Measurements from ENCODE around the gene FUT1.
"Not testable (repeated sequence)": the region's sequence is repeated elsewhere in the genome, so short reads cannot be mapped to it uniquely, and the experiment has no call there.

The FUT1 gene

DNA sequence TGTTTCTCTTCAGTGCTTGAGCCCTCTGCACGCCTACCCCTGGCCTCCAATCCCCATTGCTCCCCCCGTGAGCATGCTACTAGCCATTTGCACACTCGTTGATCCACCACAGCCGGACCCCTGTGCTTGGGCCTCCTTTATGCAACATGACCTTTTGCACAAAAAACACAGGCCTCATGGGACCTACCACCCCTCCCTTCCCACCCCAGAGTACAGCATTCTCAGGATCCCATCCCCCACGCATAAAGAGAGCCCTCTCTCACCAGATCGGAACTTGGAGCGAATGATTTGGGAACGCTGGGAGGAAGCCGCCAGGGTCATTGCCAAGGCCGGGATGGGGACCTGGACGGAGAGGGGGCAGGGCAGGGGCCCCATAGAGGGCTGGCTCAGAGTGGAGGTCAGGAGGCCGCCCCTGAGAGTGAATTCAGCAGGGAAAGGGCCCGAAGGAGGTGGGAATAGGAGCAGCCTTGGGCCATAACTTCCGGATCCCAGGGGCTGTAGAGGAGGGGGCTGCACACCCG lies 33.7 kb downstream of the FUT1 start:
- ATAC-seq = no peak
- Mint-ChIP-seq H3K4me1 (peaks cover 18% of the 10 kb centered on the region), H3K27me3 (no peaks in the 10 kb centered on the region), H3K27ac (no peak overlapping the region), H3K9me3 (no peaks in the 10 kb centered on the region), H3K4me3 (no peak overlapping the region), H3K36me3 (no peaks in the 10 kb centered on the region)

- ATAC-seq, H3K27me3 Mint-ChIP-seq, H3K9me3 Mint-ChIP-seq, H3K4me3 Mint-ChIP-seq, H3K27ac Mint-ChIP-seq, H3K36me3 Mint-ChIP-seq: not testable (repeated sequence)
- peaks cover 23% of the 10 kb centered on the region for H3K4me1 Mint-ChIP-seq
Measured at GRCh38 chr19:48718106-48718505, 34.3 kb downstream of the FUT1 start.

- H3K27me3 Mint-ChIP-seq = no peaks in the 10 kb centered on the region
- H3K36me3 Mint-ChIP-seq = no peaks in the 10 kb centered on the region
- H3K9me3 Mint-ChIP-seq = no peaks in the 10 kb centered on the region
- no peak for ATAC-seq
- no peak overlapping the region for H3K4me3 Mint-ChIP-seq
- no peak overlapping the region for H3K27ac Mint-ChIP-seq
- peaks cover 27% of the 10 kb centered on the region for H3K4me1 Mint-ChIP-seq
Measured at GRCh38 chr19:48716562-48717291, 35.7 kb downstream of the FUT1 start.

- no peaks in the 10 kb centered on the region for H3K9me3 Mint-ChIP-seq
- no peak overlapping the region for H3K4me3 Mint-ChIP-seq
- ATAC-seq = no peak
- H3K36me3 Mint-ChIP-seq = no peaks in the 10 kb centered on the region
- no peak overlapping the region for H3K27ac Mint-ChIP-seq
- peaks cover 27% of the 10 kb centered on the region for H3K4me1 Mint-ChIP-seq
- H3K27me3 Mint-ChIP-seq = no peaks in the 10 kb centered on the region
Measured at GRCh38 chr19:48715681-48716171, 36.7 kb downstream of the FUT1 start.

GRCh38 chr19:48714759-48715675 lies 37.4 kb downstream of the FUT1 start:
- H3K36me3 Mint-ChIP-seq = no peaks in the 10 kb centered on the region
- no peak for ATAC-seq
- H3K27me3 Mint-ChIP-seq = no peaks in the 10 kb centered on the region
- H3K27ac Mint-ChIP-seq = peak overlapping the region; percentile 31
- H3K9me3 Mint-ChIP-seq = no peaks in the 10 kb centered on the region
- H3K4me1 Mint-ChIP-seq = peaks cover 27% of the 10 kb centered on the region
- peak overlapping the region; percentile 70 for H3K4me3 Mint-ChIP-seq

DNA sequence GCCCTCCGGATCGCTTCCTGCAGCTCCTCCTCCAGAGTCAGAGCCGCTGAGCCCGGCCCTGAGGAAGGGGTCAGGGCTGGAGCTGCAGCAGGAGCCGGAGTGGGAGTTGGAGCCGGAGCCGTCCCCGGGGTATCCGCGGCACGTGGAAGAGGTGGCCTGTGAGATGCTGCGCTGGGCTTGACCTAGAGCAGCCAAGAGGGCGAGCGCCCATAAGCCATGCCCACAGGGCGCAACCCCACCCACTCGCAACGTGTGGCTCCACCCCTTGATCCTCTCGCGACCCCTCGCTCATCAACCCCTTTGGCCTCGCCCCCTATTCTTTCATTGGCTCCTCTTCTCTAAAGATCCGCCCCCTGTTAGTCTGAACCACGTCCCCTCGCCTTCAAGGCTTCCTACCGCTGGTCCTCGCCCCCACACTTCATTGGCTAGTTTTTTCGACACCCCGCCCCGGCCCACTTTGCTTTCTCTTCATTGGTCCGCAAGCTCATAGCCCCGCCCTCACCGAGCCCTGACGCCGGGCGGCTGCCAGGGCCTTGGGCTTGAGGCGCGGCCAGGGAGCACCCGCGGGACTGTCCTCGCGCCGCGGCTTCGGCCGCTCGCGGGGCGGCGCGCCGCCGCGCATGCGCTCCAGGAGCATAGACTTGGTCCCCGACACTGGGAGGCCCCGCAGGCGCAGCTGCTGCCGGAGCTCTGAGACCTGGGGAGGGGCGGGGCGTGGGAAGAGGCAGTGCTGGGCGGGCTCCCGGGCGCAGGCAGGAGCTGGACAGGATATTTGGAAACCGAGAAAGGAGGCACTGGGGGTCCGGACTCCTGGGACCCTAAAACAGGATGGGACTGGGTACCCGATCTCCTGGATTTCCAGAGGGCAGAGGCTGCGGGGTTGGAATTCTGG lies 38.3 kb downstream of the FUT1 start:
- Mint-ChIP-seq H3K4me3 (peak overlapping the region; percentile 70), H3K9me3 (no peaks in the 10 kb centered on the region), H3K4me1 (peaks cover 23% of the 10 kb centered on the region), H3K36me3 (no peaks in the 10 kb centered on the region), H3K27me3 (no peaks in the 10 kb centered on the region), H3K27ac (peak overlapping the region; percentile 31)
- peak; percentile 96 for ATAC-seq

- ATAC-seq = no peak
- peak overlapping the region; percentile 1 for H3K27ac Mint-ChIP-seq
- H3K27me3 Mint-ChIP-seq = no peaks in the 10 kb centered on the region
- peaks cover 3% of the 10 kb centered on the region for H3K9me3 Mint-ChIP-seq
- peak overlapping the region; percentile 70 for H3K4me3 Mint-ChIP-seq
- no peaks in the 10 kb centered on the region for H3K36me3 Mint-ChIP-seq
- peaks cover 22% of the 10 kb centered on the region for H3K4me1 Mint-ChIP-seq
Measured at GRCh38 chr19:48713041-48713863, 39.2 kb downstream of the FUT1 start.

DNA sequence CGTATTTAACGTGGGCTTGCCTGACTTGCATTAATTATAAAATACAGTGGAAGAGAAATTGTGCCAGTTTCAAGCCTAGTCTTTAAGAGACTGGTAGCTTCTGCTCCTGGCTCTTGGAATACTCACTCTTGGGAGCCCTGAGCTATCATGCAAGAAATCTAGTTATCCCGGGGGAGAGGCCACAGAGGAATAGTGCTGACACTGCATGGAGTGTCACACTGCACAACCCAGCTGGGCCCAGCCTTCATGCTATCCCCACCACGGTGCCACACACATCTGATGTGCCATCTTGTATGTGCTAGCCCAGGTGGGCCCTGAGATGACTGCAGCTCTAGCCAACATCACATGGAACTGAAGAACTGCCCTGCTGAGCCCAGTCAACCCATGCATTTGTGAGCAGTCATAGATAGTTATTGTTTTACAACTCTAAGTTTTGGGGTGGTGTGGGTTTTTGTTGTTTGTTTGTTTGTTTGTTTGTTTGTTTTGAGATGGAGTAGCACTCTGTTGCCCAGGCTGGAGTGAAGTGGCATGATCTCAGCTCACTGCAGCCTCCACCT lies 41.3 kb downstream of the FUT1 start:
- H3K4me3 Mint-ChIP-seq = no peak overlapping the region
- ATAC-seq = no peak
- peaks cover 3% of the 10 kb centered on the region for H3K9me3 Mint-ChIP-seq

GRCh38 chr19:48708471-48708870 lies 44.0 kb downstream of the FUT1 start:
- ATAC-seq = no peak
- no peaks in the 10 kb centered on the region for H3K27me3 Mint-ChIP-seq
- peaks cover 3% of the 10 kb centered on the region for H3K9me3 Mint-ChIP-seq
- peaks cover 21% of the 10 kb centered on the region for H3K36me3 Mint-ChIP-seq
- no peak overlapping the region for H3K27ac Mint-ChIP-seq
- H3K4me3 Mint-ChIP-seq = no peak overlapping the region
- peaks cover 8% of the 10 kb centered on the region for H3K4me1 Mint-ChIP-seq

More for the DNA sequence above, 41.3 kb downstream of the FUT1 start:
- Mint-ChIP-seq H3K27ac (no peak overlapping the region), H3K27me3 (no peaks in the 10 kb centered on the region), H3K36me3 (peaks cover 11% of the 10 kb centered on the region), H3K4me1 (peaks cover 22% of the 10 kb centered on the region)

GRCh38 chr19:48705431-48705830 lies 47.0 kb downstream of the FUT1 start:
- no peak for ATAC-seq
- Mint-ChIP-seq H3K4me1 (no peaks in the 10 kb centered on the region), H3K9me3 (peaks cover 3% of the 10 kb centered on the region), H3K27ac (no peak overlapping the region), H3K27me3 (no peaks in the 10 kb centered on the region), H3K36me3 (peaks cover 31% of the 10 kb centered on the region), H3K4me3 (no peak overlapping the region)

DNA sequence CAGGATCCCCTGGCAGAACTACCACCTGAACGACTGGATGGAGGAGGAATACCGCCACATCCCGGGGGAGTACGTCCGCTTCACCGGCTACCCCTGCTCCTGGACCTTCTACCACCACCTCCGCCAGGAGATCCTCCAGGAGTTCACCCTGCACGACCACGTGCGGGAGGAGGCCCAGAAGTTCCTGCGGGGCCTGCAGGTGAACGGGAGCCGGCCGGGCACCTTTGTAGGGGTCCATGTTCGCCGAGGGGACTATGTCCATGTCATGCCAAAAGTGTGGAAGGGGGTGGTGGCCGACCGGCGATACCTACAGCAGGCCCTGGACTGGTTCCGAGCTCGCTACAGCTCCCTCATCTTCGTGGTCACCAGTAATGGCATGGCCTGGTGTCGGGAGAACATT lies 49.1 kb downstream of the FUT1 start:
- ATAC-seq = no peak
- H3K27ac Mint-ChIP-seq = no peak overlapping the region

GRCh38 chr19:48702701-48703100 lies 49.7 kb downstream of the FUT1 start:
- no peak for ATAC-seq
- Mint-ChIP-seq H3K4me1 (no peaks in the 10 kb centered on the region), H3K4me3 (no peak overlapping the region), H3K27me3 (peaks cover 9% of the 10 kb centered on the region), H3K36me3 (peaks cover 29% of the 10 kb centered on the region), H3K27ac (no peak overlapping the region), H3K9me3 (no peaks in the 10 kb centered on the region)

More for the DNA sequence above, 49.1 kb downstream of the FUT1 start:
- H3K4me3 Mint-ChIP-seq = no peak overlapping the region
- H3K36me3 Mint-ChIP-seq = peaks cover 31% of the 10 kb centered on the region
- H3K9me3 Mint-ChIP-seq = no peaks in the 10 kb centered on the region
- H3K4me1 Mint-ChIP-seq = no peaks in the 10 kb centered on the region
- H3K27me3 Mint-ChIP-seq = peaks cover 3% of the 10 kb centered on the region

DNA sequence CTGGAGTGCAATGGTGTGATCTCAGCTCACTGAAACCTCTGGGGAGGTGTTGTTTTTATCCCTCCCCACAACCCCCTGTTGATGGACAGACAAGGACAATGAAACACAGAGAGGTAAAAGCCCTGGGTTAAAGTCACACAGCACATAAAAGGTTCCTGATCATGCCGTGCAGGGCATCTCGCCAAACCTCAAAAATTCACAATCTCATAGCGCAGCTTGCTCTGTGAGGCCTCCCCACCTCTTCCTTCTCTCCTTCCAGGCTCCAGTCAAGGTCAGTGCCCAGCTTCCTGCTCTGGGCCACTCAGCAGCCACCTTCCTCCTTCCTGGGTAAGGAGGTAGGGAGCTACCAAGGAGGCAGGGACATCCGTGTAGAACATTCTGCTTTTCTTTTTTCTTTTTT lies 54.4 kb downstream of the FUT1 start:
- Mint-ChIP-seq H3K4me1 (peaks cover 12% of the 10 kb centered on the region), H3K9me3 (no peaks in the 10 kb centered on the region), H3K4me3 (no peak overlapping the region), H3K27me3 (peaks cover 27% of the 10 kb centered on the region), H3K27ac (no peak overlapping the region), H3K36me3 (peaks cover 8% of the 10 kb centered on the region)
- no peak for ATAC-seq

Data from stimulated activated memory B cell treated with anti-CD40 and anti-IgM and Interleukin-4, amounts not matched to agents 10 μg/mL and 1 μg/mL and 100 μg/mL, for 72 hours (primary cell).